HG03175 (cell line): ENCODE results near the gene R3HDM2.
"Not testable (repeated sequence)": the region's sequence is repeated elsewhere in the genome, so short reads cannot be mapped to it uniquely, and the experiment has no call there.

Experiments used
- ATAC-seq: cut with Tn5 transposase; IDR thresholded peaks from one replicate; pipeline ENCODE4 v1.9.1; 2021; ENCODE audit warnings: mild to moderate bottlenecking, moderate library complexity; ENCODE audit not compliant: unreplicated experiment

The R3HDM2 gene

GRCh38 chr12:57454213-57454565 is 23.3 kb upstream of the R3HDM2 start:
- no peak for ATAC-seq

GRCh38 chr12:57452937-57453509 is 22.2 kb upstream of the R3HDM2 start:
- ATAC-seq: peak; percentile 62

GRCh38 chr12:57452181-57452936 is 21.5 kb upstream of the R3HDM2 start:
- ATAC-seq: peak; percentile 9

GRCh38 chr12:57451233-57451778 is 20.5 kb upstream of the R3HDM2 start:
- no peak for ATAC-seq

GRCh38 chr12:57450057-57450456 is 19.2 kb upstream of the R3HDM2 start:
- no peak for ATAC-seq

GRCh38 chr12:57449375-57449774 is 18.5 kb upstream of the R3HDM2 start:
- no peak for ATAC-seq

- ATAC-seq: no peak
Observed at GRCh38 chr12:57448669-57449068, 17.8 kb upstream of the R3HDM2 start.

GRCh38 chr12:57446292-57446960 is 15.6 kb upstream of the R3HDM2 start:
- ATAC-seq: no peak

GRCh38 chr12:57444744-57445143 is 13.9 kb upstream of the R3HDM2 start:
- no peak for ATAC-seq

GRCh38 chr12:57444337-57444736 is 13.5 kb upstream of the R3HDM2 start:
- ATAC-seq: not testable (repeated sequence)

GRCh38 chr12:57441846-57442427 is 11.1 kb upstream of the R3HDM2 start:
- no peak for ATAC-seq

GRCh38 chr12:57441393-57441792 is 10.6 kb upstream of the R3HDM2 start:
- ATAC-seq: not testable (repeated sequence)

- ATAC-seq: no peak
Observed at GRCh38 chr12:57439762-57440266, 9.0 kb upstream of the R3HDM2 start.

- ATAC-seq: no peak
Observed at GRCh38 chr12:57438400-57438799, 7.6 kb upstream of the R3HDM2 start.

- ATAC-seq: no peak
Observed at GRCh38 chr12:57435293-57435692, 4.5 kb upstream of the R3HDM2 start.

- no peak for ATAC-seq
Observed at GRCh38 chr12:57434517-57435223, 3.8 kb upstream of the R3HDM2 start, which contains the start of gene INHBC. Gene INHBC, plus strand, starts transcription at chr12:57434784. Its CDS starts 103 bp downstream, at chr12:57434887.

GRCh38 chr12:57433370-57433769 is 2.5 kb upstream of the R3HDM2 start:
- no peak for ATAC-seq

GRCh38 chr12:57431654-57432188 is 878 bp upstream of the R3HDM2 start:
- no peak for ATAC-seq

- peak; percentile 57 for ATAC-seq
Observed at GRCh38 chr12:57430112-57430930, 522 bp downstream of the R3HDM2 start.
